ENCODE data around the gene DCDC1. TPM values are rescaled to one million over a fixed set of nuclear protein-coding genes. Genes with fewer than 3 reads are reported as not detected.

Gene DCDC1, protein sequence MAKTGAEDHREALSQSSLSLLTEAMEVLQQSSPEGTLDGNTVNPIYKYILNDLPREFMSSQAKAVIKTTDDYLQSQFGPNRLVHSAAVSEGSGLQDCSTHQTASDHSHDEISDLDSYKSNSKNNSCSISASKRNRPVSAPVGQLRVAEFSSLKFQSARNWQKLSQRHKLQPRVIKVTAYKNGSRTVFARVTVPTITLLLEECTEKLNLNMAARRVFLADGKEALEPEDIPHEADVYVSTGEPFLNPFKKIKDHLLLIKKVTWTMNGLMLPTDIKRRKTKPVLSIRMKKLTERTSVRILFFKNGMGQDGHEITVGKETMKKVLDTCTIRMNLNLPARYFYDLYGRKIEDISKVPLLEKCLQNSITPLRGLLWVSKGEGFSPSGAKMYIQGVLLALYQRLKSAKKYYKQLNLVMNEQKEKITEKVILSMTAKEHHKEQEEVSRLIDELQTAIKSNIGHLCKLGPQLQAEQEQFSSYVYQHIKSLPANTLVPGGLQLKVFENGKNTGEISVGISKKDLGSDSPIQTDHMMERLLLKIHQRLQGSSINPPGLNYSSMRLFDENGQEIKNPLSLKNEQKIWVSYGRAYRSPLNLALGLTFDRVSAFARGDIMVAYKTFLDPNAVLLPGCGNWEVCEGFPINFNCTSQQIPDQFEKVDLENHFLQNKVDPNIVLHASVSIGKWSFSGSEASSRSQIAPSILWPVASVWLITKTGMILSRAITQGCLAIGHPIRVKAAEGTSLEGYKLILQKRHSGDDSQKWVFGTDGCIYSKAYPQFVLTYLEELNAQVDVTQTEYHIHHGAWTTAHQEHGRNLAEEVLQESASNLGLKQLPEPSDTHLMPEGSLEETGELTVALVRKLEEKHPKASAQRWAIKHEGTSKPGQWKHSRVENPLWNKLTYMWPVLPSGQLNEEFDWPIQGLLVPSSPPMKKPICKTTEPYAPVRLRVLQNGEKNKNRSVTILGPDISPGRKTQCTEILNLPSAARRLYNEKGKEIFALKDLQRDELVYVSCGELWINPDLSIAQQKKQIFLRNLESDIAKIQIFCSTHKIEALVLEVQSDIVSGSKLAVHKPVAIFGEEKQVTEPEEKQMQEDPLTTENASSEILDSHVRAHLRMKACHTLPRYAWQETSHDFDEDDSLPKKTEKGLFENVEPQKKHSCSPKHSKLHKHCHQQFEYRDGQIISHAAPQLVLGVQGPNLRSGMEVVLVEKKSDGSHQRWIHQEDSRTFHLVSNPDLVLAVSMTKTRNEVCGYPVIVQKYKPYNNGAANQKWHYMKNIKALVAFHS (N-terminal part only)
- under 0.01 TPM in 1 of 2 replicates, not detected in the other for total RNA-seq (2014; rRNA removed; shearing (Covaris generic))

DNA sequence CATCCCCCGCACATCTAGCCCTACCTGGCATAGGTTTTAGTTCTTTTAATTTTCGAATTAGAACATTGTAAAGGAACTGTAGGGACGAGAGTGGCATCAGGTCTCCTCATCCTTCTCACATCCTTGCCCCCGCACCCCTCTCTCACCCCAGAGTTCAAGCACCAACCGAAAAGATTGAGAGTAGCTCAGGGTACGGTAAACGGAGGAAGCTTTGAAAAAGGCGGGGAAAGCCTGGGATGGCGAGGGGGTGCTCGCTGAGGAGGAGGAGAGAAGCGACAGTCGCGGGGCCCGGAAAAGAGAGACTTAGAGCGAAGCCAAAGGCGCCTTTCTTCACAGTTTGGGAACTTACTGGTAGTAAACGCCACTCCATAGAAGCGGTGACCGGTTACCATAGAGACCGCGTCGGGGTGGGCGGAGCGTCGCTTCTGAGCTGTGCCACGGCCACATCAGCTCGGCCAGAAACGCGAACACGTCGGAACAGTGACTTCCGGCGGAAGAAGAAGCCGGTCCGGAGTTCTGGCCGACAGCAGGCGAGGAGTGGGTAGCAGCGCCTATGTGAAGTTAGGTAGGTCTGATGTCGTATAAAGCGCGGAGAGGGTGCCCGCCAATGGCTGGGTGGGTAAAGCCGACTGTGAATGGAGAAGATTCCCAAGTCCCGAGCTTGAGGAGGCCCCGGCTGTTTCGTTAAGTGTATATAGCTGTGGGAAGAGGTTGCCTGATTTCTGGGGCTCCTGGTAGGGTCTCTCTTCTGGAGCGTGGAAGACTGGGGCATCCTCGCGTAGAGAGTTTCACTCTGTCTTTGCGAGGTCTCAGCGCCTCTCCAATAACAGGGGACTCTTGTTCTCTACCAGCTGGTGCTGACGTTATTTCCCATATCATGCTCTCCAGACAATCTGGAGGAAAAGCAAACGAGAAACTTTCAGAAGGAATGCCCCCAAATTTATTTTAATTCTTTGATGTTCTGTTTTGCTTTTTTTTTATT lies at the start of gene DCDC1, which contains the start of gene DNAJC24:
DCDC1 (minus strand) TSS at position 392 of the 982 bp plus-strand sequence. CDS start 41,459 bp downstream, outside the sequence.
DNAJC24 (plus strand) TSS at position 513 of the 982 bp plus-strand sequence. CDS start 889 bp downstream, outside the sequence.
- peak; percentile 86 for DNase-seq (ENCODE audit: low read depth)

DNA sequence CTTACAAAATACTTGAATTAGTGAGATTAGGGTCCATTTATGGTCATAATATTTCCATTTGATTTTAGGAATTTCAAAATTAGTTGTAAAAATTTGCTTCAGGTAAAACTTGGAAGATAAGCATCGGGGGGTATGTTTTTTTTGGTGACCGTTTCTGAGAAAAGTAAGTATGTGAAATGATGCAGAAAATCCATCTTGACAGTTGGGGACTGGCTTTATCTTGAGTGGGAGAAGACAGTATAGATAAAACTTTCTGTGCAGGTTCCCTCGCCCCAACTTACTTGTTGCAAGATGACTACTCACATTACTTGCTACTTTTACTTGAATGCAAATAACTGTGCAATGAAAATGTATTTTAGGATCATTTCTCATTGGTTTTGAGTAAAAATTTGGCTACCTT lies 49.6 kb upstream of the DCDC1 start:
- no peak for DNase-seq (ENCODE audit: low read depth)

DNA sequence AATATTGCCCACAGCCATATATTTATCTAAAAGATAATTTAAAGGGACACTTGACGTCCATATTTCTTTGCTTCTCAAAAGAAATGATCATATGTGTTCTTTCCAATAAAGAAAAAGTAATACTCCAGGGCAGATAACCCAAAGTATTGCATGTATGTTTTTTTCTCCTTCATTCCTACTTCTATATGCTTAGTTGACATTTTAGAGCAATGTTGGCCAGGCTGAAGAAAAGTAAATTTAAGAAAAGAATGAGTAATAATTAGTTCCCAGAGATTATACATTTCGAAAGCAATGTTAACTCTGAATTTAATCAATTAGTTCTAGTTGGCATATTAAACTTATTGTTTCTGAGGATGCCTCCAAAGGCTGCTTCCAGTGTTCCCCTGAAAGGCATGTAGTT lies 48.3 kb upstream of the DCDC1 start:
- no peak for DNase-seq (ENCODE audit: low read depth)

DNA sequence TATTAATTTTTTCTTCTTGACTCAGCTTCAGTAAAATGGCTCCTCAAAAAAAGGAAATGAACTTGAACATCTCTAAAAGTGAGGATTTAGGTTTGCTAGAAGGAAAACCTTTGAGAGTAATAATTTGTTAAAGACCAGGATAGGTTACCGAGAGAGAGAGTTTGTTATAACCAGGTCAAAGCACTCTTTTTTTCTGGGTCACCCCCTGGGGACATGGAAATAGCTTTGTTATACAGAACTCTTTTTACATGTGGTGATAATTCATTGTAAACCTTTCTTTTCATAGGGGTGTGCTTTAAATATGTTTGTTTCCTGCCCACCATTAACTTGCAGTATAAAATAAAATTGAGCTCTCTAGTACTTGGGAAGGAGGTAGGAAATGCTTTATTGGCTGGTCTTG lies 47.8 kb upstream of the DCDC1 start:
- no peak for DNase-seq (ENCODE audit: low read depth)

DNA sequence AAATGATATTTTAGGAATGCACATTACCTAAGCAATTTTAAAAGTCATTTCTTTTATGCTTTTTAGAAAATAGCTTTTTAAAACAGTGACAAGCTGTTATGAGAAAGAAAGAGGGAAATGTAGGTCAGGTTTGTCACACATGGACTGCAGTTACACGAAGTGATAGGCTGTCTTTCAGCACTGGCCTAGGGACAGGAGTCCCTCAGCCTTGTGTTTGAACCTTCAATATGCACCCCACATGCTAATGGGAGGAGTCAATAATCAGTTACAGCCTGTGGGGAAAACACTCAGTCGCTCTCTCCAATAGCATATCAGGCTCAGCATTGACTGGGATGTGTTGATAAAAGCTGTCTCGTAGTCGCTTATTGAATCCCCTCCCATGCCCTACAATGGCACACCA lies 45.9 kb upstream of the DCDC1 start:
- DNase-seq (ENCODE audit: low read depth), result no peak

DNA sequence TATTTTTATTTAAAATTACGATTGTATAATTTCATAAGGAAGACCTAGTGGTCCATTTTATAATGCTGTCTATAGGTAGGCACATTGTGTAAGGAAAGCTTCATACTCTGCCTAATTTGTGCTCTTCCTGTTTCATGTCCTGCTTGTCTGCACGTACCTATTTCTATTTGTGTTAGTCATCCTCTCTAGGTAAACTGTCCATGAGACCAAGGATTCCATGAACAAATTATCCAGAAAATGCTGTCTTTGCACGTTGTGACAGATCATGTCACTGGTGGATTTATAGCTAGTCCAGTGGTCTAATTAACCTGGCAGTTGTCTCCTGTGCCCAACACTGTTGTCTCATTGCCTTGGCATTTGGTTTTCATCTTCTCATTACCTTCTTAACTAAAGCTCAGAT lies 44.8 kb upstream of the DCDC1 start:
- DNase-seq (ENCODE audit: low read depth), result no peak

DNA sequence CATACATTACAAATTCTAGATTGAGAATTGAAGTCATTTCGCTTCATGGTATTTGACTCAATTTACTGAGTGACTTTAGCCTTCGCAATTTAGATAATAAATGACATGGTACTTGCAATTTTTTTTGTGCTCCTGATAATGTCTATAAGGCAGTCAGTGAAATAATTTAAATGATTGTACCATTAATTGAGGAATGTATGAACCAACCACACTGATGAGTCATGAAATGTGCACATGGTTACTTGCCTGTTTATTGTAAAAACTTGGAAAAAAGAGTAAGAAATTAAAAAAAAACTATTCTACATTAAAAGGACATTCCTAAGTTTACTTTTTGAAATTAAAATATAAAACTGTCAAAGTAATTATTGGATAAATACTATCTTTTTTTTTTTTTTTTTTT lies 43.4 kb upstream of the DCDC1 start:
- DNase-seq (ENCODE audit: low read depth), result peak; percentile 52

DNA sequence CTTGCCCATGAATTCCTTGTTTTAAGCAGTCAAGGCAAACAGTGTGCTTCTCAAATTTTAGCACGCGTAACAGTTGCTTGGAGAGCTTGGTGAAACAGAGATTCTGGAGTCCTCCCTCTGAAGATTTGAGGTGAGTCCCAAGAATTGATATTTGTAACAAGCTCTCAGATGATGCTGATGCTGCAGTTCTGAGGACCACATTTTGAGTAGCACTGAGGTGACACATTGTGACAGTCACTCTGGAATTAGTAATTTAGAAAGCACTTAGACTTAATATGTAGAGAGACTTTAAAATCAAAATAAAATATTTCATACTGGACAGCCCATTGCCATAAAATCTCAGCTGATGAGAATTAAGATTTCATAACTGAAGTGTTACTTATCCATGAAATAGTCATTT lies 38.7 kb upstream of the DCDC1 start:
- DNase-seq (ENCODE audit: low read depth), result no peak

DNA sequence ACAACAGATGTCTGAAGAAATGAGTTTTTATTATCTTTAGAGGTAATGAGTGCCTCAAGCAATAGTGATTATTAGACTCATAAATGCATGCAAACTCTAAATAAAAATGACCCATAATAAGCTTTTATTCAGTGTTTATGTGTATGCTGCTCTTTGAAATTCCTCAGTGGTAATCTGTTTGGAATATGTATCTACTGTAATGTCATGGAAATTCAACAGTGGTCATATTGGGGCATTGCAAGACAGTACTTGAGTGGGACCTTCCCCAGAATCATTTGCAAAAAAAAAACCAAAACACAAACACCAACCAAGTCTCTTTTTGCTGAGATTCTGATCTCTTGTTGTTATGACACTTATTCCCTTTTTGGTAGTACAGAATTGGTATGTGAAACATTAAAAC lies 35.1 kb upstream of the DCDC1 start:
- DNase-seq (ENCODE audit: low read depth), result no peak

DNA sequence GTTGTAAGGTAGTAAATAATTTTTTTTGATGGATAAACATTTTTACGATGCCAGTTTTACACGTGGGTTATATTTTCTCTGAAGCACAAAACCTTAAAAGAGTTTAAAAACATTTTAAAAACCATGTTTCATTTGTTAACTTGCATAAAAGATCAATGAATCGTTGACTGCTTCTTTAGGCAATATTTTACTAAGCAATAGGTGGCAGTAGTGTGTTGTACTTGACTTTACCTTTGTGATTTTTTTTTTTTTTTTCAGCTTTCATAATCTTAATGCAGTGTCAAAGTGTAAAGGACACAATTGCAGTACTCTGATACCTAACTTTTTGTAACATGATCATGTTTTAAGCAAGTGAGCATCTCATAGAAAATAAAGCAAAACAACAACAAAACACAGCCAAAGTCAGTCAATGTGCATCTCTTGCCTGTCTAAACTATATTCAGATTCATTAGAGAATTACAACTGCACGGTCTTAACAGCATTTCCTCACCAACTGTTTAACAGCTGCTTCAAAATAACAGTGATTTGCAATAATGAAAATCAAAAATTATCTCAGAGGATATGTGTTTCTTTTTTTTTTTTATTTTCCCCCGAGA lies 27.8 kb upstream of the DCDC1 start:
- DNase-seq (ENCODE audit: low read depth), result peak; percentile 8

DNA sequence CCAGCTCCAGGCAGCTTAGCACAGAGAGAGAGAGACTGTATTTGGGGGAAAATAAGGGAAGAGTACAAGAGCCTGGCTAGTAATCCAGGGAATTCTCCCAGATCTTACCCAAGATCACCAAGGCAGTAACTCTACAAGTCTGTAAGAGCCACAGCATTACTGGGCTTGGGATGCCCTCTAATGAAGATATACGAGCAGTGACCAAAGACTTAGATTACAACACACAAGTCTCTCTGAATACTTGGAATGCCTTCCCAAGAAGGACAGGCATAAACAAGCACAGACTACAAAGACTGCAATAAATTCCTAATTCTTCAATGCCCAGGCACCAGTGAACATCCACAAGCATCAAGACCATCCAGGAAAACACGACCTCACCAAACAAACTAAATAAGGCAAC lies 17.8 kb upstream of the DCDC1 start:
- no peak for DNase-seq (ENCODE audit: low read depth)

DNA sequence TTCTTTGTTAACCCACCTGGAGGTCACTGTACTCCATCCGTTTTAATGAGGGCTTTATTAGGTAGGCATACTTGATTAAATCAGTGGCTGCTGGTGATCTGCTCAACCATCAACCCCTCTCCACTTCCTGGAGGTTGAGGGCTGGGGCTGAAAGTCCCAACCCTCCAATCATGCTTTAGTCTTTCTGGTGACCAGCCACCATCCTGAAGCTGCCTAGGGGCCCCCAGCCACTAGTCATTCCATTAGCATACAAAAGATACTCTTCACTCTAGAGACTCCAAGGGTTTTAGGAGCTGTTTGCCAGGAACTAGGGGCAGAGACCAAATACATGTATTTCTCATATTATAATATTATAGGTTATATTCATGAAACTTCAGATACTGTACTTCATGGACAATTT lies 13.6 kb upstream of the DCDC1 start:
- DNase-seq (ENCODE audit: low read depth), result no peak

DNA sequence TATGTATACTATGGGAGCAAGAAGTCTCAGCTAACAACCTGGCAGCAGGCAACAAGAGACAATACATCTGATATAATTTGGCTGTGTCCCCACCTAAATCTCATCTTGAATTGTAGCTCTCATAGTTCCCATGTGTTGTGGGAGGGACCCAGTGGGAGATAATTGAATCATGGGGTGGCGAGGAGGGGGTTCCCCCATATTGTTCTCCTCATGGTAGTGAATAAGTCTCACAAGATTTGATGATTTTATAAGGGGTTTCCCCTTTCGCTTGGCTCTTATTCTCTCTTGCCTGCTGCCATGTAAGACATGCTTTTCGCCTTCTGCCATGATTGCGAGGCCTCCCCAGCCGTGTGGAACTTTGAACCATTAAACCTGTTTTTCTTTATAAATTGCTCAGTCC lies 6.3 kb upstream of the DCDC1 start:
- DNase-seq (ENCODE audit: low read depth), result no peak

DNA sequence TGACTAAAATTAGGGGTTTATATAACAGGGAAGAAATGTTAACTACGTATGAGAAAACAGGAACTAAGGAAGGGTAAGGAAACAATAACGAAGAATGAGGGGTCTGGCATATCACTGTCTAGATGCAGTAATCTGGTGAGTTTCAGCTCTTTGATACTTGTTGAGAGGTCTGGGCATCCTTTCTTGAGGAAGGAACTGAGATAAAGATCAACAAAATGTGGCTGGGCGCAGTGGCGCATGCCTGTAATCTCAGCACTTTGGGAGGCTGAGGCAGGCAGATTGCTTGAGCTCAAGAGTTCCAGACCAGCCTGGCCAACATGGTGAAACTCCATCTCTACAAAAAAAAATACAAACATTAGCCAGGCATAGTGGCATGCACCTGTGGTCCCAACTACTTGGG lies 2.7 kb downstream of the DCDC1 start:
- no peak for DNase-seq (ENCODE audit: low read depth)

DNA sequence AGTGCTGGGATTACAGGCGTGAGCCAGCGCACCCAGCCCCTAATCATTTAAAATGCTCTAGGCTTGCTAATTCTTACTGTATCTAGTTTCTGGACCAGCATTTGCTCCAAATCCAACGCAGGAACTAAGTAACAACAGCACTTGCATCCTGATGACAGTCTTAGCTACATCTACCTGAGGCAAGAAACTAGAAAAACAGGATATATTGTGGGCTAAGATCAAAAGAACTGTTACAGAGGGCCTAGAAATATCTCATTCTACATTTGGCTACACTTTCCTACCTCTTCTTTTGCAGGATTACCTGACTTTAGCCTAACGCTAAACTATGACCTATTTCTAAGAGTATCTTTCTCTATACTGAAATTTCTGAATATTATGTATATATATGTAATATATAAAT lies 7.8 kb downstream of the DCDC1 start:
- no peak for DNase-seq (ENCODE audit: low read depth)

DNA sequence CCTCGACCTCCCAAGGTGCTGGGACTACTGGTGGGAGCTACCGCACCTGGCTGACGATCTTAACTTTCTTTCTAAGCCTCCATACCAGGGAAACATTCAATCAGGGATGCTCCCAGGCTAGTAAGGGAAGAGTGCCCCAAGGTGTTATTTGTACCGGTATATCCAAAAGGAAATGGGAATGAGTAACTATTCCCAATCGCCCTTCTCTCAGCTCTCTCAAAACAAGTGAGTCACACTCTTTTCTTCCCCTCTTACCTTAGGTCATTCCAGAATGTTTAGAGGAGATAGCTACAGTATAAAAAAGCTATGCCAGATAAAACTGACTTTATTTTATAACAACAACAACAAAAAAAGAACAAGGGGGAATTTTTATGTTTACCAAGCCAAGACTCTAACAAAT lies 13.7 kb downstream of the DCDC1 start:
- no peak for DNase-seq (ENCODE audit: low read depth)

DNA sequence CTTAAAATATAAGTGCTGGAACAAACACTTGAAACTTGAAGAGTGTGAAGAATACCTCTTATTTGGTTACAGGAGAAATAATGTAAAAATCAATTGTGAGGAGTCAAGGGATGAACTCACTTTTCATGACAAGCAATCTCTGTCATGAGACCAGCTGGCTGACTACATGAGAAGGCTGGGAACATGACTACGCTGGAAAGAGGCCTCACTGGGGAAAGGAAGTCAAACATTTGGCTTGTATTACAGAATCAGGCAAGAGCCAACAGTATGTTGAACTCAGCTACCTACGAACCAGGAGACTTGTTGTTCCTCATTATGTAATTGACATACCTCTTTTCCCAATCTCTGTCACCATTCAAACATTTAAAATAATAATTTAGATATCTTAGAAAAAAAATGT lies 14.4 kb downstream of the DCDC1 start:
- DNase-seq (ENCODE audit: low read depth), result no peak

DNA sequence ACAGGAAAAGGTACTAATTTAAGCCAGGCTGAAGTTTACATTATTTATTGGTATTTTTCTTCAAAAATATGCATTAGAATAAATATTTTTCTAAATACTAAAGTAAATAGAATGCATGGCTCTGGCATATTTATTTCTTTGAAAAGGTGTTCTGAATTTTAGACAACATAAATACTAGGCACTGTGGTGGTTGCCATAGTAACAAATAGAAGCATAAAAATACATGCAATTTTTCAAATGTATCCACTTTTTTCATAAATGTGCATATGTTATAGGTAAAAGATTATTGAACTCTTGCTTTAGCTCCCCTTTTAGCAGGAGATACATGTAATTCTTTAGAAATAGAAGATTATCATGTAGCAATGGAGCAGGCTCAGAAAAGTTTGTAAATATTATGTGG lies 18.4 kb downstream of the DCDC1 start:
- DNase-seq (ENCODE audit: low read depth), result no peak

DNA sequence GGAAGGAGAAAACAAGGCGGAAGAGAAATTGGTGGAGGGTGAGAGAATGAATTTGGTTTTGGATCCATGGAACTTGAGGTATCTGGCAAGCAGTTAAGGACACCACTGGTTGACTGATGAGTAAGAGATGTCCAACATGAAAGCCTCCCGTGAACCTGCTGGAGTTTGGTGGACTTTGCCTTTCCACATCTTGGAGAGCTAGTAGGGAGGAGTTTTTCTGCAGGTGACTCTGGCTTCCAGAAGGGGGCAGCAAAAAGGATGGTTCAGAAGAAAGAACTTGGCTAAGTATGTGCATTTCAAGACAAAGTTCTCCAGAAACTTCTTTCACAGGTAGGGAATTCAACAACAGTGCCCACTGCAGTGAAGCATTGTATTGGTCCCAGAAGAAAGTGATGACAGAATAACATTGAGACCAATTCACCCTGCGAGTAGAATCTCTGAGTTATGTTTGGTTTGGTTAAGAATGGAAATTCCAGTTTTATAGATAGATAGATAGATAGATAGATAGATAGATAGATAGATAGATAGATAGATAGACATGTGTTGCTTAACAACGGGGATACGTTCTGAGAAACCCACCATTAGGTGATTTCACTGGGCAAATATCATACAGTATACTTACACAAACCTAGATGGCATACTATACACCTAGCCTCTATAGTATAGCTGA lies 28.5 kb downstream of the DCDC1 start:
- DNase-seq (ENCODE audit: low read depth), result peak; percentile 17

DNA sequence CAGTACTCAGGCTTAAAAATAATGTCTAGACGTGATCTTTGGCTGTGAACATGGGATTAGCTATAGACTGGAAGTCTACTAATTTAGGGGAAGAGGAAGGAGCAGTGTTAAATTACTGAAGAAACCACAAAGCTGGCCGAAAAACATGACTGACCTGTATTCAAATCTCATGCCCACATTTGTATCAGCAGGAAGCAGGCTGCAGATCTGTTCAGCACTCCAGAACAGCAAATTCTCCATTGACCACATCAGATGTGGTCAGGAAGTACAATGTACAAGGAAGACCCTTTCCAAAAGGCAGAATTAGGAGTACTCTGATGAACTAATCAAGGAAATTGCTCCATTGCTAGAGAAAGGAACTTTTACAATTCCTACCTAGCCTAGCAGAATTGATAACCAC lies 31.7 kb downstream of the DCDC1 start:
- DNase-seq (ENCODE audit: low read depth), result no peak
